ENCODE results near the gene SHROOM3.

SHROOM3 gene

GRCh38 chr4:76624931-76625715 lies 190.1 kb downstream of the SHROOM3 start:
- no peak for TF ChIP-seq CTCF (IDR thresholded peaks at IDR 0.05; ENCODE audit: extremely low read depth, missing control alignments)
- DNase-seq (ENCODE audit: low spot score): no peak

- no peak for DNase-seq (ENCODE audit: low spot score)
- no peak for TF ChIP-seq CTCF (IDR thresholded peaks at IDR 0.05; ENCODE audit: extremely low read depth, missing control alignments)
Observed at GRCh38 chr4:76626686-76627465, 191.8 kb downstream of the SHROOM3 start.

- no peak for DNase-seq (ENCODE audit: low spot score)
- no peak for TF ChIP-seq CTCF (IDR thresholded peaks at IDR 0.05; ENCODE audit: extremely low read depth, missing control alignments)
Observed at GRCh38 chr4:76628251-76628650, 193.2 kb downstream of the SHROOM3 start.

- TF ChIP-seq CTCF (IDR thresholded peaks at IDR 0.05; ENCODE audit: extremely low read depth, missing control alignments): no peak
- DNase-seq (ENCODE audit: low spot score): no peak
Observed at GRCh38 chr4:76630741-76631140, 195.7 kb downstream of the SHROOM3 start.

- TF ChIP-seq CTCF (IDR thresholded peaks at IDR 0.05; ENCODE audit: extremely low read depth, missing control alignments): no peak
- DNase-seq (ENCODE audit: low spot score): no peak
Observed at GRCh38 chr4:76634220-76634619, 199.2 kb downstream of the SHROOM3 start.

GRCh38 chr4:76637712-76638361 lies 202.8 kb downstream of the SHROOM3 start:
- TF ChIP-seq CTCF (IDR thresholded peaks at IDR 0.05; ENCODE audit: extremely low read depth, missing control alignments): no peak
- no peak for DNase-seq (ENCODE audit: low spot score)

- TF ChIP-seq CTCF (IDR thresholded peaks at IDR 0.05; ENCODE audit: extremely low read depth, missing control alignments): no peak
- no peak for DNase-seq (ENCODE audit: low spot score)
Observed at GRCh38 chr4:76639288-76639687, 204.3 kb downstream of the SHROOM3 start.
